Stomach (tissue), 4 donors: Measurements from ENCODE around the gene PCDHGB2.
"Not testable (repeated sequence)": the region's sequence is repeated elsewhere in the genome, so short reads cannot be mapped to it uniquely, and the experiment has no call there.

ENCODE experiments used
- CTCF ChIP-seq, 7 experiments: fragments of 450-650 bp in 4 of 7; fragments of 200-600 bp in 3 of 7; sonication (generic) in 3 of 7; IDR thresholded peaks; one replicate each; pipeline ENCODE4 v1.5.1; 2016 to 2019; ENCODE audit warnings: antibody characterized with exemption in 7 of 7, control low read depth in 2 of 7, mild to moderate bottlenecking in 1 of 7
- POLR2AphosphoS5 ChIP-seq, 3 donors: sonication (generic); formaldehyde crosslinking; IDR thresholded peaks; one replicate each; pipeline ENCODE4 v1.6.1; 2016; ENCODE audit warnings: antibody characterized with exemption in 3 of 3

GRCh38 chr5:141407790-141408505, 48.2 kb downstream of the PCDHGB2 start, which contains the start of gene PCDHGB6:
- peak in 3 of 7 experiments; percentile 23 to 30 (median 29) for TF ChIP-seq CTCF (IDR thresholded peaks at IDR 0.05)
- TF ChIP-seq POLR2AphosphoS5 (IDR thresholded peaks at IDR 0.05) = not testable (repeated sequence)
